B cell (primary cell): Measurements from ENCODE around the gene PAAF1. TPM values are rescaled to one million over a fixed set of nuclear protein-coding genes. Genes with fewer than 3 reads are reported as not detected.

Source experiments
- ATAC-seq: fragments of 200-7000 bp; cut with Tn5 transposase; one replicate; pipeline ENCODE4 v1.10.0; 2021; ENCODE audit warnings: low read depth, mild to moderate bottlenecking, moderate number of reproducible peaks, moderate library complexity
- CTCF ChIA-PET: fragments of 350-600 bp; sonication (Branson Sonifier 250); formaldehyde crosslinking; loops from one replicate; lab custom pipeline; 2021; ENCODE audit warnings: antibody characterized with exemption, inconsistent platforms; lab: Charles Lee
- POLR2A ChIA-PET: fragments of 350-600 bp; sonication (Branson Sonifier 250); formaldehyde crosslinking; loops from one replicate; lab custom pipeline; 2021; ENCODE audit warnings: antibody characterized with exemption; lab: Charles Lee
- DNase-seq: peaks from one replicate; pipeline ENCODE4 v3.0.0; 2013
- H2AFZ ChIP-seq: 2 replicates; pipeline ENCODE4 v1.6.1; 2012; ENCODE audit warnings: mild to moderate bottlenecking, low read depth, low read length; ENCODE audit not compliant: insufficient read depth, poor library complexity, severe bottlenecking
- H3K27ac ChIP-seq, 2 donors: 1 replicate in 1 of 2; 2 replicates in 1 of 2; pipeline ENCODE4 v1.5.1; 2012 to 2013; ENCODE audit warnings: low read length in 2 of 2, mild to moderate bottlenecking in 2 of 2, moderate library complexity in 1 of 2
- H3K27me3 ChIP-seq, 4 experiments: fragments of 200-600 bp in 1 of 4; sonication (generic) in 1 of 4; replicated peaks in 1 of 4; 1 replicate in 2 of 4; 2 replicates in 2 of 4; pipeline versions ENCODE4 v1.6.1 to v1.7.0; 2013 to 2016; ENCODE audit warnings: low read length in 3 of 4, mild to moderate bottlenecking in 2 of 4, mixed read lengths in 1 of 4, moderate library complexity in 1 of 4; ENCODE audit not compliant: insufficient read depth in 4 of 4, control insufficient read depth in 3 of 4; ENCODE audit errors: control extremely low read depth in 1 of 4
- H3K36me3 ChIP-seq, 2 experiments: replicated peaks in 1 of 2; 1 replicate in 1 of 2; 2 replicates in 1 of 2; pipeline versions ENCODE4 v1.6.1 to v1.7.1; 2013; ENCODE audit warnings: low read length in 1 of 2; ENCODE audit not compliant: insufficient read depth in 2 of 2, control insufficient read depth in 1 of 2; ENCODE audit errors: control extremely low read depth in 1 of 2, extremely low read depth in 1 of 2
- H3K4me1 ChIP-seq, 2 donors: fragments of 200-600 bp in 1 of 2; sonication (generic) in 1 of 2; 1 replicate in 1 of 2; 2 replicates in 1 of 2; pipeline versions ENCODE4 v1.5.1 to v1.6.1; 2013 to 2017; ENCODE audit warnings: low read length in 2 of 2; ENCODE audit not compliant: control insufficient read depth in 2 of 2, insufficient read depth in 2 of 2
- H3K4me2 ChIP-seq: replicated peaks from 2 replicates; pipeline ENCODE3; 2012; ENCODE audit warnings: mild to moderate bottlenecking, low read depth, low read length; ENCODE audit not compliant: poor library complexity, severe bottlenecking
- H3K4me3 ChIP-seq, 5 experiments: fragments of 200-600 bp in 1 of 5; sonication (generic) in 1 of 5; 1 replicate in 3 of 5; 2 replicates in 2 of 5; pipeline versions ENCODE4 v1.5.1 to v1.7.0; 2011 to 2016; ENCODE audit warnings: low read length in 4 of 5, mild to moderate bottlenecking in 4 of 5, low read depth in 2 of 5, control low read depth in 1 of 5, moderate library complexity in 1 of 5; ENCODE audit not compliant: insufficient read depth in 1 of 5; ENCODE audit errors: control extremely low read depth in 1 of 5, extremely low read depth in 1 of 5
- H3K79me2 ChIP-seq: fragments of 200-600 bp; sonication (generic); one replicate; pipeline ENCODE4 v1.6.0; 2016; ENCODE audit warnings: low read length; ENCODE audit not compliant: control insufficient read depth, insufficient read depth
- H3K9ac ChIP-seq: fragments of 200-600 bp; sonication (generic); 2 replicates; pipeline ENCODE4 v1.6.1; 2017; ENCODE audit warnings: mild to moderate bottlenecking, low read length, moderate library complexity
- H3K9me3 ChIP-seq, 3 donors: one replicate each; pipeline versions ENCODE4 v1.6.1 to v1.7.1; 2013; ENCODE audit warnings: low read length in 2 of 3; ENCODE audit not compliant: control insufficient read depth in 2 of 3, insufficient read depth in 1 of 3; ENCODE audit errors: control extremely low read depth in 1 of 3
- H4K20me1 ChIP-seq: 2 replicates; pipeline ENCODE4 v1.6.0; 2012; ENCODE audit warnings: mild to moderate bottlenecking, low read length; ENCODE audit not compliant: insufficient read depth, control insufficient read depth, poor library complexity, severe bottlenecking
- H3K27ac Mint-ChIP-seq: one replicate; pipeline ENCODE4 v1.8.0; 2021; ENCODE audit warnings: mixed read lengths
- H3K27me3 Mint-ChIP-seq: one replicate; pipeline ENCODE4 v1.8.0; 2021; ENCODE audit warnings: mixed read lengths
- H3K4me1 Mint-ChIP-seq: one replicate; pipeline ENCODE4 v1.8.0; 2021; ENCODE audit warnings: mixed read lengths
- H3K4me3 Mint-ChIP-seq: one replicate; pipeline ENCODE4 v1.8.0; 2021; ENCODE audit warnings: mixed read lengths
- H3K9me3 Mint-ChIP-seq: one replicate; pipeline ENCODE4 v1.8.0; 2022; ENCODE audit warnings: mixed read lengths; ENCODE audit not compliant: insufficient read depth
- CTCF ChIP-seq: fragments of 200-600 bp; IDR thresholded peaks from one replicate; pipeline ENCODE4 v1.8.0; 2022; ENCODE audit warnings: antibody characterized with exemption, mild to moderate bottlenecking
- EZH2 ChIP-seq: IDR thresholded peaks from 2 replicates; pipeline ENCODE4 v1.6.1; 2012; ENCODE audit warnings: borderline replicate concordance, low read depth, mild to moderate bottlenecking, moderate library complexity, low read length; ENCODE audit not compliant: insufficient read depth, poor library complexity, severe bottlenecking
- WGBS: methylation state at CpG from one replicate; pipeline ENCODE4 v1.1.5; 2013; ENCODE audit warnings: missing lambda C conversion rate; ENCODE audit not compliant: insufficient coverage; 5-methylcytosine and 5-hydroxymethylcytosine counted together
- intact Hi-C: fragments of 100-400 bp; cut with micrococcal nuclease; formaldehyde crosslinking; loops from one replicate; pipeline ENCODE4 v1.10.0; 2022
- polyA plus RNA-seq: library from polyadenylated mRNA; depleted of rRNA; stranded (reverse); fragments of >200 nt; gene quantifications from 2 replicates; pipeline ENCODE4 v1.2.3, GENCODE V29; 2012
- total RNA-seq, 2 donors: library from RNA; stranded (reverse); fragments of 120-200 nt in 1 of 2; gene quantifications; 1 replicate in 1 of 2; 2 replicates in 1 of 2; pipeline versions ENCODE4 v1.2.3 to v1.2.4, GENCODE V29; 2013 to 2022

Gene PAAF1
- total and polyA plus RNA-seq, 2 donors (not counting 1 experiment from before 2014, with no cell fraction given), result 11.5 to 19.5 TPM

- no peak for DNase-seq
- ChIA-PET POLR2A (no interaction called here), CTCF (no interaction called here)
- H3K36me3 ChIP-seq, result peaks cover 2 to 49% of the 10 kb centered on the region in 2 experiments
- no CpG with 5 or more reads among the region's 4 CpGs for WGBS
- H3K27ac ChIP-seq, result no peak overlapping the region
- no peak for ATAC-seq
- H3K9me3 ChIP-seq, result no peaks in the 10 kb centered on the region
- Mint-ChIP-seq H3K9me3 (no peaks in the 10 kb centered on the region), H3K27ac (no peak overlapping the region), H3K27me3 (no peaks in the 10 kb centered on the region), H3K4me3 (no peak overlapping the region), H3K4me1 (no peaks in the 10 kb centered on the region)
- H3K9ac ChIP-seq, result no peak overlapping the region
- intact Hi-C loops, result no loop called here
- no peaks in the 10 kb centered on the region for H3K4me1 ChIP-seq
- H3K4me3 ChIP-seq, result no peak overlapping the region
- no peaks in the 10 kb centered on the region for H3K27me3 ChIP-seq
- TF ChIP-seq CTCF (no peak), EZH2 (no peak)
- no peak overlapping the region for H3K4me2 ChIP-seq
- H4K20me1 ChIP-seq, result no peaks in the 10 kb centered on the region
- H3K79me2 ChIP-seq, result no peaks in the 10 kb centered on the region
- H2AFZ ChIP-seq, result no peak overlapping the region
These were observed 44.4 kb downstream of the PAAF1 start for GRCh38 chr11:73921180-73921579.

- no peak overlapping the region for H3K4me2 ChIP-seq
- WGBS, result no CpG with 5 or more reads among the region's 2 CpGs
- no peaks in the 10 kb centered on the region for H3K79me2 ChIP-seq
- no peaks in the 10 kb centered on the region for H4K20me1 ChIP-seq
- H3K9me3 Mint-ChIP-seq, result no peaks in the 10 kb centered on the region
- no peaks in the 10 kb centered on the region for H3K27me3 Mint-ChIP-seq
- no peak for DNase-seq
- H3K27ac Mint-ChIP-seq, result no peak overlapping the region
- no peaks in the 10 kb centered on the region for H3K9me3 ChIP-seq
- no peak for ATAC-seq
- ChIA-PET CTCF (no interaction called here), POLR2A (no interaction called here)
- H3K27me3 ChIP-seq, result no peaks in the 10 kb centered on the region
- no peaks in the 10 kb centered on the region for H3K4me1 ChIP-seq
- no peak overlapping the region for H3K4me3 ChIP-seq
- H3K4me3 Mint-ChIP-seq, result no peak overlapping the region
- no peaks in the 10 kb centered on the region for H3K4me1 Mint-ChIP-seq
- no peak overlapping the region for H3K27ac ChIP-seq
- intact Hi-C loops, result no loop called here
- TF ChIP-seq EZH2 (no peak), CTCF (no peak)
- H2AFZ ChIP-seq, result no peak overlapping the region
- H3K36me3 ChIP-seq, result peaks cover 12 to 48% of the 10 kb centered on the region in 2 experiments
- H3K9ac ChIP-seq, result no peak overlapping the region
These were observed 52.6 kb downstream of the PAAF1 start for GRCh38 chr11:73929388-73929787.
